Body of pancreas (tissue), 4 donors: Measurements from ENCODE around the gene TLE1.

Experiments
- CTCF ChIP-seq, 7 experiments: fragments of 450-650 bp in 4 of 7; fragments of 200-600 bp in 3 of 7; sonication (generic) in 3 of 7; IDR thresholded peaks; one replicate each; pipeline ENCODE4 v1.5.1; 2016 to 2019; ENCODE audit warnings: antibody characterized with exemption in 7 of 7
- POLR2A ChIP-seq, 3 donors: fragments of 450-650 bp; IDR thresholded peaks; one replicate each; pipeline ENCODE4 v1.6.1; 2016; ENCODE audit warnings: antibody characterized with exemption in 3 of 3, mild to moderate bottlenecking in 2 of 3

GRCh38 chr9:81534138-81534875 is 155.0 kb downstream of the TLE1 start:
- TF ChIP-seq CTCF (IDR thresholded peaks at IDR 0.05) (no peak), POLR2A (IDR thresholded peaks at IDR 0.05) (no peak)
